ENCODE measurements around the gene SAFB. TPM values are rescaled to one million over a fixed set of nuclear protein-coding genes. Genes with fewer than 3 reads are reported as not detected.

Gene SAFB
- total and polyA plus RNA-seq, 2 of the 13 experiments (the other 11 are each of a cell fraction or from before 2014, with no cell fraction given), result 21.0 to 28.4 TPM

- peak; percentile 46; the same call in 1 of the 2 replicates for TF ChIP-seq SMAD3 (CRISPR knock-in tag; IDR thresholded peaks at IDR 0.05)
- TF ChIP-seq ETV5 (CRISPR knock-in tag; IDR thresholded peaks at IDR 0.05; ENCODE audit: borderline replicate concordance), result peak; percentile 64
- TF ChIP-seq, protein P1, sequence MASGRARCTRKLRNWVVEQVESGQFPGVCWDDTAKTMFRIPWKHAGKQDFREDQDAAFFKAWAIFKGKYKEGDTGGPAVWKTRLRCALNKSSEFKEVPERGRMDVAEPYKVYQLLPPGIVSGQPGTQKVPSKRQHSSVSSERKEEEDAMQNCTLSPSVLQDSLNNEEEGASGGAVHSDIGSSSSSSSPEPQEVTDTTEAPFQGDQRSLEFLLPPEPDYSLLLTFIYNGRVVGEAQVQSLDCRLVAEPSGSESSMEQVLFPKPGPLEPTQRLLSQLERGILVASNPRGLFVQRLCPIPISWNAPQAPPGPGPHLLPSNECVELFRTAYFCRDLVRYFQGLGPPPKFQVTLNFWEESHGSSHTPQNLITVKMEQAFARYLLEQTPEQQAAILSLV (CRISPR knock-in tag; IDR thresholded peaks at IDR 0.05; ENCODE audit: borderline replicate concordance), result peak; percentile 85
- TF ChIP-seq, protein P2, sequence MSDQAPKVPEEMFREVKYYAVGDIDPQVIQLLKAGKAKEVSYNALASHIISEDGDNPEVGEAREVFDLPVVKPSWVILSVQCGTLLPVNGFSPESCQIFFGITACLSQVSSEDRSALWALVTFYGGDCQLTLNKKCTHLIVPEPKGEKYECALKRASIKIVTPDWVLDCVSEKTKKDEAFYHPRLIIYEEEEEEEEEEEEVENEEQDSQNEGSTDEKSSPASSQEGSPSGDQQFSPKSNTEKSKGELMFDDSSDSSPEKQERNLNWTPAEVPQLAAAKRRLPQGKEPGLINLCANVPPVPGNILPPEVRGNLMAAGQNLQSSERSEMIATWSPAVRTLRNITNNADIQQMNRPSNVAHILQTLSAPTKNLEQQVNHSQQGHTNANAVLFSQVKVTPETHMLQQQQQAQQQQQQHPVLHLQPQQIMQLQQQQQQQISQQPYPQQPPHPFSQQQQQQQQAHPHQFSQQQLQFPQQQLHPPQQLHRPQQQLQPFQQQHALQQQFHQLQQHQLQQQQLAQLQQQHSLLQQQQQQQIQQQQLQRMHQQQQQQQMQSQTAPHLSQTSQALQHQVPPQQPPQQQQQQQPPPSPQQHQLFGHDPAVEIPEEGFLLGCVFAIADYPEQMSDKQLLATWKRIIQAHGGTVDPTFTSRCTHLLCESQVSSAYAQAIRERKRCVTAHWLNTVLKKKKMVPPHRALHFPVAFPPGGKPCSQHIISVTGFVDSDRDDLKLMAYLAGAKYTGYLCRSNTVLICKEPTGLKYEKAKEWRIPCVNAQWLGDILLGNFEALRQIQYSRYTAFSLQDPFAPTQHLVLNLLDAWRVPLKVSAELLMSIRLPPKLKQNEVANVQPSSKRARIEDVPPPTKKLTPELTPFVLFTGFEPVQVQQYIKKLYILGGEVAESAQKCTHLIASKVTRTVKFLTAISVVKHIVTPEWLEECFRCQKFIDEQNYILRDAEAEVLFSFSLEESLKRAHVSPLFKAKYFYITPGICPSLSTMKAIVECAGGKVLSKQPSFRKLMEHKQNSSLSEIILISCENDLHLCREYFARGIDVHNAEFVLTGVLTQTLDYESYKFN (CRISPR knock-in tag; conservative IDR thresholded peaks at IDR 0.05), result peak; percentile 6; the same call in 1 of the 2 replicates
- peak; percentile 89; the same call in 1 of the 2 replicates for TF ChIP-seq CCDC6 (CRISPR knock-in tag; IDR thresholded peaks at IDR 0.05)
These were observed 67.5 kb downstream of the SAFB start, which contains the start of gene RPL36 (continued) for GRCh38 chr19:5690125-5690954.
